ENCODE data around the gene LRRN1. TPM values are rescaled to one million over a fixed set of nuclear protein-coding genes. Genes with fewer than 3 reads are reported as not detected.

Gene LRRN1
- 1 to 10 TPM in 3 of 4 donors, under 1 TPM in 1; 0.40 to 3.1 (median 1.6) TPM for total RNA-seq

- ATAC-seq: peak; percentile 47
- Histone ChIP-seq H3K27ac (peak within 1 kb of the TSS in 2 of 4 donors; percentile 51 to 60), H3K4me1 (peaks cover 0 to 28% (median 10%) of the 10 kb centered on the region in 3 donors), H3K9me3 (no peaks in the 10 kb centered on the region), H3K27me3 (peaks cover 10% of the 10 kb centered on the region), H3K36me3 (no peaks in the 10 kb centered on the region), H3K4me3 (peak within 1 kb of the TSS; percentile 36 to 60)
- 0% methylated on average over 5 of the region's 102 CpGs; no CpG with 5 or more reads in 1 of the 2 donors for WGBS, 2 donors (ENCODE audit: low coverage in 1 of 2)
- TF ChIP-seq POLR2A (IDR thresholded peaks at IDR 0.05) (no peak), EP300 (IDR thresholded peaks at IDR 0.05) (no peak), CTCF (IDR thresholded peaks at IDR 0.05) (no peak), POLR2AphosphoS5 (IDR thresholded peaks at IDR 0.05) (no peak)
Measured at GRCh38 chr3:3799173-3800079, at the start of gene LRRN1. LRRN1 (plus strand) TSS chr3:3799431; CDS start chr3:3844642, 45,211 bp downstream.

GRCh38 chr3:3753416-3753815 lies 45.8 kb upstream of the LRRN1 start:
- 44 to 52% methylated on average over 3 of the region's 3 CpGs for WGBS, 2 donors (ENCODE audit: low coverage in 1 of 2)
- Histone ChIP-seq H3K27me3 (no peaks in the 10 kb centered on the region), H3K36me3 (no peaks in the 10 kb centered on the region), H3K4me1 (no peaks in the 10 kb centered on the region), H3K9me3 (no peaks in the 10 kb centered on the region), H3K4me3 (no peak overlapping the region), H3K27ac (no peak overlapping the region)
- TF ChIP-seq POLR2A (IDR thresholded peaks at IDR 0.05): no peak
- TF ChIP-seq POLR2AphosphoS5 (IDR thresholded peaks at IDR 0.05): no peak
- TF ChIP-seq EP300 (IDR thresholded peaks at IDR 0.05): no peak
- TF ChIP-seq CTCF (IDR thresholded peaks at IDR 0.05): no peak
- no peak for ATAC-seq

- WGBS, 2 donors (ENCODE audit: low coverage in 1 of 2): 61% methylated on average over 4 of the region's 4 CpGs; no CpG with 5 or more reads in 1 of the 2 donors
- Histone ChIP-seq H3K4me3 (no peak overlapping the region), H3K27ac (no peak overlapping the region), H3K4me1 (no peaks in the 10 kb centered on the region), H3K27me3 (no peaks in the 10 kb centered on the region), H3K36me3 (no peaks in the 10 kb centered on the region), H3K9me3 (no peaks in the 10 kb centered on the region)
- no peak for ATAC-seq
- TF ChIP-seq POLR2AphosphoS5 (IDR thresholded peaks at IDR 0.05) (no peak), EP300 (IDR thresholded peaks at IDR 0.05) (no peak), CTCF (IDR thresholded peaks at IDR 0.05) (no peak), POLR2A (IDR thresholded peaks at IDR 0.05) (no peak)
Measured at GRCh38 chr3:3765661-3766060, 33.6 kb upstream of the LRRN1 start.

GRCh38 chr3:3766140-3766539 lies 33.1 kb upstream of the LRRN1 start:
- no peaks in the 10 kb centered on the region for H3K27me3 ChIP-seq
- no peaks in the 10 kb centered on the region for H3K36me3 ChIP-seq
- H3K4me1 ChIP-seq: no peaks in the 10 kb centered on the region
- 40 to 78% methylated on average over 1 of the region's 1 CpG for WGBS, 2 donors (ENCODE audit: low coverage in 1 of 2)
- no peak overlapping the region for H3K4me3 ChIP-seq
- TF ChIP-seq EP300 (IDR thresholded peaks at IDR 0.05) (no peak), POLR2AphosphoS5 (IDR thresholded peaks at IDR 0.05) (no peak), CTCF (IDR thresholded peaks at IDR 0.05) (no peak), POLR2A (IDR thresholded peaks at IDR 0.05) (no peak)
- ATAC-seq: no peak
- H3K9me3 ChIP-seq: no peaks in the 10 kb centered on the region
- no peak overlapping the region for H3K27ac ChIP-seq

- Histone ChIP-seq H3K9me3 (peaks cover 0 to 12% (median 0%) of the 10 kb centered on the region in 3 donors), H3K27ac (no peak overlapping the region), H3K36me3 (peaks cover 0 to 7% of the 10 kb centered on the region in 2 donors), H3K4me1 (no peaks in the 10 kb centered on the region), H3K27me3 (no peaks in the 10 kb centered on the region), H3K4me3 (no peak overlapping the region)
- ATAC-seq: no peak
- WGBS, 2 donors (ENCODE audit: low coverage in 1 of 2): 72 to 74% methylated on average over 3 of the region's 3 CpGs
- TF ChIP-seq POLR2AphosphoS5 (IDR thresholded peaks at IDR 0.05): no peak
- no peak for TF ChIP-seq CTCF (IDR thresholded peaks at IDR 0.05)
- TF ChIP-seq POLR2A (IDR thresholded peaks at IDR 0.05): no peak
- no peak for TF ChIP-seq EP300 (IDR thresholded peaks at IDR 0.05)
Measured at GRCh38 chr3:3771094-3771493, 28.1 kb upstream of the LRRN1 start.
